NCI-H1105 (cell line): ENCODE results near the gene RBM20.

Experiments used
- DNase-seq: peaks from one replicate; lab custom pipeline; 2025; lab: John Stamatoyannopoulos, UW

RBM20 gene

DNA sequence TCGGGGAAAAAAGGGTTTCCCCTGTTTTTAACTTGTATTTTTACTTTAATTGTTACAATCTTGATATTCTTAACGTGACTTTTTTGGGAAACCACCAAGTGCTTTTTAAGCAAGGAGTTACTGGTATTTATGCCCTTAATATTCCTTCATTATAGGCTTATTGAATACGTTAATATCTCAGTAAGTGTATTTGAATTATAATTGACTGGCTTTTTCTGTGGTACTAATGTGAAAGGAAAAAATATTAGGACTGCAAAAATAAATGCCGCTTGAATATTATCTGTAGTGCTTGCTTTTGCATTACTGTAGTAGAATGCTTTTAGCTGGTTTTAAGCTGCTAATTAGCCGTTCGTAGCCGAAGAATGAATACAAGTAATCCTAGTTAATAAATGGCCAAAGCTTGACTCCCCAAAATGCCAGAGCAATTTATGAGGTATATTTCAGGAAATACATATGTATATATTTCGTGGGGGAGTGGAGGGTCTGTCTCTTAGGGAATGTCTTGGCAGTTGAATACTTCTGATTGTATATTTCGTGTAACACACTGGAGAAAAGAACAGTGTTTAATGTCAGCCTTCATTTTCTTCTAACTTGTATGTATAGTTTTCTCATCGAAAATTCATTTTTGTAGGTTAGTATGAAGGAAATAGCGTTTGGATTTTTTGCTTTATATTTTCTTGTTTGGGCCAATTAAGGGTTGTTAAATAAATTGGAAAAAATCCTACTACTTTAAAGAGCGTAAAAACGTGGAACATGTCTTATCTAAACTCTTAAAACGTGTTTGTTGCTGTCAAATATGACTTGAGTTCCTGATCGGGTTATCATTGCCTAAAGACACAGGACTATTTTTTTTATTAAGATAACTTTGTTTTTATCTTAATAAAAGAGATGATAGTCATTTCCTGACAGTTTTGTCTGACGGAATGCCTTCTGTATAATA, 229.1 kb downstream of the RBM20 start:
- no peak for DNase-seq

DNA sequence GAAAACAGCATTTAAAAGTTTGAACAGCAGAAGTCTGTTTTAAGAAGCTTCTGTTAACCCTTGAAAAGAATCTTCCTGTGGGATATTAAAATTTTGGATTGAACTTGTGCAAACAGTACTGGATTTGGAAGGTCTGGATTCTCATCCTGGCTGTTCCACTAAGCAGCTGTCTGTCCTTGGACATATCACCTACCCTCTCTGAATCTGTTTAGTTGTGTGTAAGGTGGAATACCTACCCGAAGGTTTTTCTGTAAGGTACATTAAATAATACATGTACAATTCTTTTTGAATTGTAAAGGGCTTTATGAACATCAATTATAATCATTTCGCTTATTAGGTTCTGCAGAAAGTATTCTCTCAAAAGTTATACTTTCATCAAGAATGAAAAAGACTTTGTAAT, 229.8 kb downstream of the RBM20 start:
- DNase-seq: no peak

DNA sequence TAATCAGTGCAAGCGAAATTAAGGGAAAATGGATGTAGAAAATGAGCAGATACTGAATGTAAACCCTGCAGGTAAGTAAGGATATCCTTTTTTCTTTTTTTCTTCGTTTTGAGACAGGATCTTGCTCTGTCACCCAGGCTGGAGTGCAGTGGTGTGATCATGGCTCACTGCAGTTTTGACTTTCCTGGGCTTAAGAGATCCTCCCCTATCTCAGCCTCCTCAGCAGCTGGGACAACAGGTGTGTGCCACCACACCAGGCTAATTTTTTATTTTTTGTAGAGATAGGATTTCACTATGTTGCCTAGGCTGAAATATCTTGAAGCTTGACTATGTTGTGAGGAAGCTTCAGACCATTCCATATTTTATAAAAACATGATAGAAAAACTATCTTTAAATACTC, 231.9 kb downstream of the RBM20 start:
- no peak for DNase-seq

DNA sequence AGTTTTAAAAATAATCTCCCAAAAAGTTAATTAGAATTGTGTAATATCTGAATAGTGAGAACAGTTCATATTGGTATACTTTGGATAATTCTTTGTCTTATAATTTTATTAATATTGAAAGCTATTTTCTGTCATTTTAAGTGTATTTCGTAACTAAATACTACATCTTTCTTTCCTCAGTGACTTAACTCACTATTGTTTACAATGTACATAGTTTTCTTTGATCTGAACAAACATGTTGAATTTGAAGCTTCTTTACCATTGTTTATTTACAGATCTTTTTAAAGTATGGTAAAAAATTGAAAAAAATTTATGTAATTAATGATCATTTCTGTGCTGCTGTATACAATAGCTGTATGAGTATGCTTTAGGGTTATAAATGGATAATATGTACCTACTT, 232.7 kb downstream of the RBM20 start:
- no peak for DNase-seq

DNA sequence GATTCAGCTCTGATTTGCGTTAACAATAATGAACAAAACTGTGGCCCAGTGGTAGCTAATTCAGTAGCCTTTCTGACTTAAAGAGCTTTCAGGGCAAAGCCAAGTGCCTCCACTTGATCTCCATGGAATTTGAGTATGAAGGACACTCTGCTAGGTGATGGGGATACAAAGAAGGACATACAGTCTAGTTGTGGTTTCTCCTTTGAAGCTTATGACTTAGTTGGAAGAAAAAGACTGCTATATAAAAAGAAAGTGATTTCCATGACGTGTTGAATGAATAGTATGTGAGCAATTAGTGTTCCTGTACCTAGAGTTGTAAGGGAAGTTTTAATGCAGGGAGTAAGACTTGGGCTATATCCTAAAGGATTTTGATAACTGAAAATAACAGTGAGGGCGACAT, 235.9 kb downstream of the RBM20 start:
- DNase-seq: no peak

DNA sequence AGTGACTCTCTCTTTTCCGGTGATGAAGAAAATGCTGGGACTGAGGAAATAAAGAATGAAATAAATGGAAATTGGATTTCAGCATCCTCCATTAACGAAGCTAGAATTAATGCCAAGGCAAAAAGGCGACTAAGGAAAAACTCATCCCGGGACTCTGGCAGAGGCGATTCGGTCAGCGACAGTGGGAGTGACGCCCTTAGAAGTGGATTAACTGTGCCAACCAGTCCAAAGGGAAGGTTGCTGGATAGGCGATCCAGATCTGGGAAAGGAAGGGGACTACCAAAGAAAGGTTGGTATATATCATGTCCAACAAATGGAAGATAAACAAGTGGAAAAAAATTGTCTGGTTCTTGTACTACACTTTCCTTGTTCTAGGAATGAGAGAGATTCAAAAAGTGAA, 237.1 kb downstream of the RBM20 start:
- DNase-seq: no peak

DNA sequence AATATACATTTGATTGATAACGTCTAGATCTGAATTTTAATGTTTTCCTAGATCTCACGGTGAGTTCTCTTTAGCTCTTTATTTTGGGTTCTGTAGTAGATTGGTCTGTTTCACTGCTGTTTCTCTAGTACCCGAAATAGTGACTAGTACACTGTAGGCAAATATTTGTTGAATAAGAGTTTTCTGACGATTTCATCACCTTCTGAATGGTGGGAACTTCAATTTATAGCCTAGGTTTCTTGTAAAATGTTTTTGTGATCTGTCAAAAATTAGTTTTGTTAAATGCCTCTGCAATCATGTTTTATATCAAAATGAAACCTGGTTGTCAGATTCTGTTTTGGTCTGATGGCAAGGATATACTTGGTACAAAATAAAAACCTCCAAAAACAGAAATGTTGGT, 237.8 kb downstream of the RBM20 start:
- DNase-seq: no peak

DNA sequence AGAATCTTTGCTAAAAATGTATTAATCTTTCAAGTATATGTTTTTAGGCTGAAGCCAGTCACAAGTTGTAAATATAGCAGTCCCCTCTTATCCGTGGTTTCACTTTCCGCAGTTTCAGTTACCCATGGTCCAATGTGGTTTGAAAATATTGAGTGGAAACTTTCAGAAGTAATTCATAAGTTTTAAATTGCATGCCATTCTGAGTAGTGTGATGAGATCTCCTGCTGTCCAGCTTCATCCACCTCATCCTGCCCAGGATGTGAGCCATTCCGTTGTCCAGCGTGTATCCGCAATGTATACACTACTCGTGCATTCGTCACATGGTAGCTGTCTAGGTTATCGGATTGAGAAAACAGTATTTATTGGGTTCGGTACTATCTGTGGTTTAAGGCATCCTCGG, 239.8 kb downstream of the RBM20 start:
- no peak for DNase-seq

DNA sequence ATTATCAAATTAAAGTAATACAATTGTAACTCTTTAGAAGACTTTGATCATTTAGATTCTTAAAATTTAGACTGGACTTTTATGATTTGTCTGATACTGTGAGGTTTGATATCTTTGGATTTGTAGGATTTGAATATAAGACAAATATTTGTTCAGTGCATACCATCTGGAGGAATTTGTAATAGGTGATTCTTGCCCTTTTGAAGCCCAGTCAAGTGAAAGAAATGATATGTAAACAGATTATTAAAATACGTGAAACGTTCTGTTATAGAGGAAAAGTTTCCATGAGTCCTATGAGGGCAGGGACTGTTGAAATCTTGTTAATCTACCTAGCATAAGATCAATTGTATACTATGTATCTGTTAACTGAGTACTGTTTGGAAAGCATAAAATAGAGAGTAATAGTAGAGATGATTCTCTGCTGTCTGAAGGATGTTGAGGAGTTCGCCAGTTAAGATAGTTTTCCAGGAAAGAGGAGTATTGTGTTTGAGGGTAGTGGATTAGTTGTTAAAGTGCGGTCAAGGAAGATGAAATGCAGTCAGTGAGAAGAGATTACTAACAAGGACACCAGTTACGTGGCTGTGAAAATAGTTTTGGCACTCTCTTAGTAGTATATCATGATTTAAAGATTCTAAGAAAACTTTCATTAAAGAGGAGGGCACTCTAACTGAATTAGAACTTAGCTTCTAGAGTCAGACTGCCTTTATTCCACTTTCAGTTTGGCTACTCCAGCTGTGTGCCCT, 242.0 kb downstream of the RBM20 start:
- no peak for DNase-seq

DNA sequence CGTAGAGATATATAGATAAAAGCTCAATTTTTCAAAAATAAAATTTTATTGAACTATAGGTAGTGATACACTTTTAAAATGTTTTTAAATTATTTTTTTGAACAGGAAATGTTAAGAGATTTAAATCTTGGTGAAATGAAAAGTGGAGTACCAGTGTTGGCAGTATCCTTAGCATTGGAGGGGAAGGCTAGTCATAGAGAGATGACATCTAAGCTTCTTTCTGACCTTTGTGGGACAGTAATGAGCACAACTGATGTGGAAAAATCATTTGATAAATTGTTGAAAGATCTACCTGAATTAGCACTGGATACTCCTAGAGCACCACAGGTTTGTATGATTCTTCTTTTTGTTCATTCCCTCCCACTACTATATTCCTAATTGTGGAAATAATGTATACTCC, 243.4 kb downstream of the RBM20 start:
- no peak for DNase-seq
